ENCODE results near the gene XPNPEP1. TPM values are rescaled to one million over a fixed set of nuclear protein-coding genes. Genes with fewer than 3 reads are reported as not detected.

The XPNPEP1 gene
- total RNA-seq, 4 donors from 2014 or later = 77.1 to 239 (median 109) TPM

DNA sequence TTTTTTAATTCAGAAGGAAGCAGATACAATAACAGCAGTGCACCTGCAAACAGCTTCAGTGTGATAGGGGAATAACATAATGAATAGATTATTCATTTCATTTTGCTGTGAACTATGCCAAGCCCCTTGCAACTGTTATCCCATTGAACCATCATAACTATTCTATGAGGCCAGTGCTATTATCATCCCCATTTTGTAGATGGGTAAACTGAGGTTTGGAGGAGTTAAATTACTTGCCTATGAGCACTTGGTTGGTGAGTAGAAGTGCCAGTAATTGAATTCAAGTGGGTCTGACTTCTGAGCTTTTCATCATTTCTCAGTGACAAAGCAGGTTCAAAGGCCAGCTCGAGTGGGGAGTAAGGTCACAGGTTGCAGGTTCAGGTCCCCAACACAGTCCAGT is 16.8 kb upstream of the XPNPEP1 start:
- TF ChIP-seq EP300 (IDR thresholded peaks at IDR 0.05) = no peak
- TF ChIP-seq, protein P1, sequence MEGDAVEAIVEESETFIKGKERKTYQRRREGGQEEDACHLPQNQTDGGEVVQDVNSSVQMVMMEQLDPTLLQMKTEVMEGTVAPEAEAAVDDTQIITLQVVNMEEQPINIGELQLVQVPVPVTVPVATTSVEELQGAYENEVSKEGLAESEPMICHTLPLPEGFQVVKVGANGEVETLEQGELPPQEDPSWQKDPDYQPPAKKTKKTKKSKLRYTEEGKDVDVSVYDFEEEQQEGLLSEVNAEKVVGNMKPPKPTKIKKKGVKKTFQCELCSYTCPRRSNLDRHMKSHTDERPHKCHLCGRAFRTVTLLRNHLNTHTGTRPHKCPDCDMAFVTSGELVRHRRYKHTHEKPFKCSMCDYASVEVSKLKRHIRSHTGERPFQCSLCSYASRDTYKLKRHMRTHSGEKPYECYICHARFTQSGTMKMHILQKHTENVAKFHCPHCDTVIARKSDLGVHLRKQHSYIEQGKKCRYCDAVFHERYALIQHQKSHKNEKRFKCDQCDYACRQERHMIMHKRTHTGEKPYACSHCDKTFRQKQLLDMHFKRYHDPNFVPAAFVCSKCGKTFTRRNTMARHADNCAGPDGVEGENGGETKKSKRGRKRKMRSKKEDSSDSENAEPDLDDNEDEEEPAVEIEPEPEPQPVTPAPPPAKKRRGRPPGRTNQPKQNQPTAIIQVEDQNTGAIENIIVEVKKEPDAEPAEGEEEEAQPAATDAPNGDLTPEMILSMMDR (IDR thresholded peaks at IDR 0.05) = no peak
- TF ChIP-seq POLR2AphosphoS5 (IDR thresholded peaks at IDR 0.05) = no peak
- Histone ChIP-seq H3K27me3 (no peaks in the 10 kb centered on the region), H3K36me3 (no peaks in the 10 kb centered on the region), H3K4me1 (peaks cover 9% of the 10 kb centered on the region), H3K9me3 (no peaks in the 10 kb centered on the region), H3K27ac (no peak overlapping the region), H3K4me3 (no peak overlapping the region)
- no peak for DNase-seq (ENCODE audit: low spot score in 2 of 2)
- WGBS = 87% methylated on average over 1 of the region's 1 CpG

GRCh38 chr10:109939315-109939961 is 16.1 kb upstream of the XPNPEP1 start:
- Histone ChIP-seq H3K36me3 (no peaks in the 10 kb centered on the region), H3K4me1 (peaks cover 15% of the 10 kb centered on the region), H3K9me3 (no peaks in the 10 kb centered on the region), H3K4me3 (no peak overlapping the region), H3K27ac (no peak overlapping the region), H3K27me3 (no peaks in the 10 kb centered on the region)
- no peak for DNase-seq (ENCODE audit: low spot score in 2 of 2)
- 82% methylated on average over 3 of the region's 3 CpGs for WGBS
- TF ChIP-seq POLR2AphosphoS5 (IDR thresholded peaks at IDR 0.05) (no peak), EP300 (IDR thresholded peaks at IDR 0.05) (no peak), POLR2A (IDR thresholded peaks at IDR 0.05) (no peak)
- TF ChIP-seq, protein P1 (IDR thresholded peaks at IDR 0.05) = no peak

GRCh38 chr10:109937460-109938065 is 14.3 kb upstream of the XPNPEP1 start:
- no peaks in the 10 kb centered on the region for H3K27me3 ChIP-seq
- peaks cover 25% of the 10 kb centered on the region for H3K4me1 ChIP-seq
- 91% methylated on average over 6 of the region's 6 CpGs for WGBS
- H3K36me3 ChIP-seq = no peaks in the 10 kb centered on the region
- no peak for DNase-seq (ENCODE audit: low spot score in 2 of 2)
- H3K27ac ChIP-seq = no peak overlapping the region
- H3K4me3 ChIP-seq = no peak overlapping the region
- TF ChIP-seq, protein P1 (IDR thresholded peaks at IDR 0.05) = no peak
- no peak for TF ChIP-seq POLR2A (IDR thresholded peaks at IDR 0.05)
- TF ChIP-seq EP300 (IDR thresholded peaks at IDR 0.05) = no peak
- no peaks in the 10 kb centered on the region for H3K9me3 ChIP-seq

DNA sequence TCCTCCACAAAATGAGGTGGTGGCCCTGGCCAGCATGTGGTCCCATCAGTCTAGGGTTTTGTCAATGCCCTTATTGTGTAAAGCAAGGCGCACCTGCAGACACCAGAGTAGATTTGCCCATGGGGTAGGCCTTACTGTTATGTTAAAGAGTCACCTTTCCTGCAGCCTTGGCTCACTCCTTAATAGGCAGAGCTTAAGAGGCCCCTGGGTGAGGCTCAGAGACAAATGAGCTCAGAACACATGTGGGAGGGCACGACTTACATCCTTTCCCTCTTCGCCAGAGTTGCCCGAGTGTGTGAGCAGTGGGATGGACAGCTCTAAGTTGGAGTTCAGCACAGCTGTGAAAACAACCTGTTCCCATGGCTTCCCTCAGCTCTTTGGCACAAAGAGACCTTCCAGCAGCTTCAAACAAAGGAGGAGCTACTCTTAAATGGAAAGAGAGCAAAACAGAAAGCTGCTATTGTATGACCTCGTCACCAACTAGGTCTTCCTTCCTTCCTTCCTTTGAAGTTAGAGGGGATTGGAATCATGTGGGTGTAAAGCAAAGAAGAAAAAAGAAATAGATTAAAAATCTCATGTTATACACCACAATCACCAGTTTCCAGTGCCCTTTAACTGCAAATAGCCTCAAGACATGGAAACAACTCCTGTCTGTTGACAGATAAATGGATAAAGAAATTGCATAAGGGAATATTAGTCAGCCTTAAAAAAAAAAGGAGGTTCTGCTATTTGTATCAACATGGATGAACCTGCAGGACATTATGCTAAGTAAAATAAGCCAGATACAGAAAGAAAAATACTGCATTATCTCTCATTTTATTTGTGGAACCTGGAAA is 11.9 kb upstream of the XPNPEP1 start:
- Histone ChIP-seq H3K4me3 (no peak overlapping the region), H3K27me3 (no peaks in the 10 kb centered on the region), H3K36me3 (no peaks in the 10 kb centered on the region), H3K27ac (peak overlapping the region; percentile 50), H3K4me1 (peaks cover 27% of the 10 kb centered on the region), H3K9me3 (no peaks in the 10 kb centered on the region)
- 74% methylated on average over 5 of the region's 5 CpGs for WGBS
- DNase-seq (ENCODE audit: low spot score in 2 of 2) = no peak
- TF ChIP-seq, protein P1 (IDR thresholded peaks at IDR 0.05) = no peak
- TF ChIP-seq POLR2A (IDR thresholded peaks at IDR 0.05) (no peak), POLR2AphosphoS5 (IDR thresholded peaks at IDR 0.05) (no peak), EP300 (IDR thresholded peaks at IDR 0.05) (no peak)

DNA sequence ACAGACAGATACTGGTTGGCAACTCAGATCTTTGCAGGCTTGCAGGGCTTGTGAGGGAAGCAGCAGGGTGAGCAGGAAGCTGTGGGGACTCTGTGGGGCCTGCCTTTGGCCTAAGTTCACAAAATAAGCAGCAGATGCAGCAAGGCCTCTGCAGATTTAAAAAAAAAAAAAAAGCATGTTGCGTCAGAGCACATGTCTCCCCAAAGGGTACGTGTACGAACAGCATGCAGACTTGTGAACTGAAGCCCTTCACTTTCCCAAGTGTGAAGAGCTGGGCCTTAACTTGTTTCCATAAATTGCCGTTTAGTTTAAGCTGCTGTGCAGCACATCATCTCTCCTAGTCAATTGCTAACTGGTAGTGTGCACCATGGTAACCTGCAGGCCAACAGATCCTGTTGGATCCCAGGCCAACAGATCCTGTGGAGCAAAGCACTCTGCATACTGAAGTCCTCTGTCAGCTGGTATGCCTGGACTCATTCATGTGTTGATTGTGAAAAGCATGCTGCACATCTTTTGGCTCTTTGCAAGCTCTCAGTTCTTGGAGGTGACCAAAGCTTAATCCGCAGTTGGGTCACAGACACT is 10.8 kb upstream of the XPNPEP1 start:
- H3K4me3 ChIP-seq = no peak overlapping the region
- TF ChIP-seq EP300 (IDR thresholded peaks at IDR 0.05) (no peak), POLR2A (IDR thresholded peaks at IDR 0.05) (no peak), POLR2AphosphoS5 (IDR thresholded peaks at IDR 0.05) (no peak)
- TF ChIP-seq, protein P1 (IDR thresholded peaks at IDR 0.05) = no peak
- peak overlapping the region; percentile 8 for H3K27ac ChIP-seq
- H3K4me1 ChIP-seq = peaks cover 29% of the 10 kb centered on the region
- no peaks in the 10 kb centered on the region for H3K36me3 ChIP-seq
- H3K9me3 ChIP-seq = no peaks in the 10 kb centered on the region
- no peak for DNase-seq (ENCODE audit: low spot score in 2 of 2)
- 61% methylated on average over 5 of the region's 5 CpGs for WGBS
- no peaks in the 10 kb centered on the region for H3K27me3 ChIP-seq
